HL-60/S4 treated with retinoic acid at 250 ng/mL for 4 days and 3 days (cell line): Measurements from ENCODE around the gene CDPF1.
"Not testable (repeated sequence)": the region's sequence is repeated elsewhere in the genome, so short reads cannot be mapped to it uniquely, and the experiment has no call there.

Experiments used
- in situ Hi-C: fragments of 300-500 bp; cut with MboI; formaldehyde crosslinking; loops from 2 replicates; pipeline ENCODE4 v1.7.0; 2022; ENCODE audit warnings: low sequenced_read_pairs

CDPF1 gene

DNA sequence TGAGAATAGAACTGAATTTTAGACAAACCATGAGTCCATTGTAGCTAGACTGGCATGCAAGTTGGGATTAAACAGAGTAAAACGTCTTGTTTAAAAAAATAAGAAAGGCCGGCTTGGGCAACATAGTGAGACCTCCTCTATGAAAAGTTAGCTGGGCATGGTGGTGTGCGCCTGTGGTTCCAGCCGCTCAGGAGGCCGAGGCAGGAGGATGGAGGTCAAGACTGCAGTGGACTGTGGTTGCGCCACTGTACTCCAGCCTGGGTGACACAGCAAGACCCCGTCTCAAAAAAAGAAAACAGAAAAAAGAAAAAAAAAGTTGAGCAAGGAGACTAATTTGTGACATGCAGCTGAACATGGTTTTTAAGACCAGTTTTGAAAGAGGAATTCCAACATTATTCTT, 23.5 kb downstream of the CDPF1 start:
- in situ Hi-C loops: no loop called here

DNA sequence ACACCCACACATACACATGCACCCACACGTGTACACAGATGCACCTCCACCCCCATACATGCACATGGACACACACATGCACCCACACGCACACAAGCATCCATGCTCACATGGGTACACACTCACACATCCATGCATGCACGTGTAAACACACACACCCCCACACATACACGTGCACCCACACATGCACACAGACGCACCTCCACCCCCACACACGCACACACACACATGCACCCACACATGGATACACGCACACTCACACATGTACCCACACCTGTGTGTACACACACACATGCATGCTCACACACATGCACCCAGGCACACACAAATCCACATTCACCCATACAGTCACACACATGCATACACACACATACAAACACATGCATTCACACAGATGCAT, 24.5 kb downstream of the CDPF1 start:
- in situ Hi-C loops: no loop called here

DNA sequence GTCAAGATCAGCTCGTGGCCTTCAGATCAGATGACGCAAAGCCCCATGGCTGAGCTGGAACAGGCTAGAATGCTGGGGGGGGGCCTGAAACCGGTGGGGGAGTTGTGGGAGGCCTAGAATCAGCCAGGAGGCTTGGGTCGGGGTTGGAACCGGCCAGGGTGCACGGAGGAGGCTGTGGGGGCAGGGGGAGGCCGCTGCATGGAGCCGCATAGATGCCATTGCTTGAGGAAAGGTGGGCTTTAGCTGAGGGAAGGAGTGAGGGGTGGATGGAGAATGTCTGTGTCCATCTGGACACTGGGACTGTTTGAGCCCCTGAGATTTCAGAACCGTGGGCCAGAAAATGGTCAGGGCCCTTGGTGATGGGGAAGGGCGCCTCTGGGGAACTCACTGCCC, 25.2 kb downstream of the CDPF1 start:
- in situ Hi-C loops: no loop called here

DNA sequence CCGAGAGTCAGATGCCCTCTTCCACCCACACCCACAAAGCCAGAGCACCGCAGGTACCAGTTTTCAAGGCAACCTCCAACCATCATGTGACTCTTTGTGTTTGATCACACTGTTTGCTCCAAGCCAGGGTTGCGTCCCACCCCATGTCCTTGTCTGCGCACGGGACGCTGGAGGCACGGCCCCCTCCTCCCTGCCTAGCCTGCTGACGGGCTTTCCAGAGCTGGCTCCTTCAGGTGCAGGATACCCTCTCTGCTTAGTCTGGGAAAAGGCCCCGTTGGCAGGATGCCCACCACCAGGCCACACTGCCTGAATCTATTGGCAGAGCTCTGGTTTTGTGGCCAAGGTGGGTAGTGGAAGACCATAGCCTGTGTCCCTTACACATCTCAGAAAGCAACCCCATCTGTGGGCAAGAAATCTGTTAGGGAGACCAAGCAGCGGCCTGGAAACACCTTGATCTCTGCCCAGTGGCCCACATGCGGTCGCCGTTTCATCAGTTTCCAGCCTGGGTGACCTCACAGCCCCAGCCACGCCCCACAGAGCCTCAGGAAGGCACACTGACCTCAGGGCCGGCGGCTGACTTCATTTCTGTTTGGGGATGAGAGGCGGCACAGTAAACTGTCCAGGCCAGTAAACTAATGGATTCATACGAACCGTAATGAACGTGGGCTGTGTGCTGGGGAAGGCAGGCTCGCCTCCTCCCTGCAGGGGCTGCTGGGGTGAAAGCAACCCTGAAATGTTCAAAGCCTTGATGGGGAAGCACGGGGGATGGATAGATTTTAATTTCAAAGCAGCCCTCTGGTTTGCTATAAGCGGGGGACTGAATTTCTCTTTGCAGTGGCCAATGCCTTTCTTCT, 25.8 kb downstream of the CDPF1 start:
- in situ Hi-C loops: no loop called here

DNA sequence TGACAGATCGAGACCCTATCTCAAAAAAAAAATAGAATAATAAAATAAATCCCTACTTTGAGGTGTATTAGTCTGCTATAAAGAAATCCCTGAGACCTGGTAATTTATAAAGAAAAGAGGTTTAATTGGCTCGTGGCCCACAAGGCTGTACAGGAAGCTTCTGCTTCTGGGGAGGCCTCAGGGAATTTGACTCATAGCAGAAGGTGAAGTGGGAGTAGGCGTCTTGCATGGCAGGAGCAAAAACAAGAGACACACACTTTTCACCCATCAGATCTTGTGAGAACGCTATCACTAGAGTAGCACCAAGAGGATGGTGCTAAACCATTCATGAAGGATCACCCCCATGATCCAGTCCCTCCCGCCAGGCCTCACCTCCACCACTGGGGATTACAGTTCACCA, 29.2 kb downstream of the CDPF1 start:
- in situ Hi-C loops: no loop called here

DNA sequence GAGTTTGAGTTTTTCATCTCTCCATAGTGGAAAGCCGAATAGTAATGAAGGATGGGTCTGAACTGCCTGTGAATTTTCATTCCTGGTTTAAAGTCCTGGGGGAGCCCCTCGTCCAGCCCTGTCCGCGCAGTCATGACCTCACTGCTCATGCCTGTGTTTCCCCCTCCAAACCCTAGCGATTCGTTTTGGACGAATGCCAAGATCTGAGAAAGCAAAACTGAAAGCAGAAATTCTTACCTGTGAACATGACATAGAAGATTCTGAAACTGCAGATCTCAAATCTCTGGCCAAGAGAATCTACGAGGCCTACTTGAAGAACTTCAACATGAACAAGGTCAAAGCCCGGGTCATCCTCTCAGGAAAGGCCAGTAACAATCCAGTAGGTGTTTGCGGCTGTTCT, 30.5 kb downstream of the CDPF1 start:
- in situ Hi-C loops: no loop called here

DNA sequence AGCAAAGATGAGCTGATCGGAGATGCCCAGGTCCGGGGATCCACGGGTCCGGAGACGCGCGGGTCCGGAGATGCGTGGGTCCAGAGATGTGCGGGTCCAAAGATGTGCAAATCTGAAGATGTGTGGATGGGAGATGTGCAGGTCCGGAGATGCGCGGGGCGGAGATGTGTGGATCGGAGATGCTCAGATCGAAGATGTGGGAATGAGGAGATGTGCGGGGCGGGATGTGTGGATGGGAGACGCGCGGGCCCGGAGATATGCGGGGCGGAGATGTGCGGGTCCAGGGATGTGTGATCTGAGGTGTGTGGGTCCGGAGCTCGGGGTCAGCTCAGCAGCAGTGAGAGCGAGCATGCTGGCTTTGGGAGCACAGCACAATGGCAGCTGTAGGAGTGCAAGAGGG, 35.5 kb downstream of the CDPF1 start:
- in situ Hi-C loops: no loop called here

DNA sequence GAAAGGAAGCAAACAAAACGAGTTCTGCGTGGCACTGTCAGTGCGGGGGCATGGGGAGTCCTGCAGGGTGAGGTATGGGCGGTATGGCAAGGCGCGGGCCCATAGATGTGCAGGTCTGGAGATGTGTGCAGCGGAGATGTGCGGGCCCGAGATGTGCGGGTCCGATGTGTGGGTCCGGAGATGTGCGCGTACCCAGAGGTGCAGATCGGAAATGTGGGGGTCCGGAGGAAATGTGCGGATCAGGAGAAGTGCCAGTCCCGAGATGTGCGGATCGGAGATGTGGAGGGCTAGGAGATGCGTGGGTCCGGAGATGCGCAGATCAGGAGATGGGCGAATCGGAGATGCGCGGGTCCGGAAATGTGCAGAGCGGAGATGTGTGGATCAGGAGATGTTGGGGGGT, 35.9 kb downstream of the CDPF1 start:
- in situ Hi-C loops: no loop called here

DNA sequence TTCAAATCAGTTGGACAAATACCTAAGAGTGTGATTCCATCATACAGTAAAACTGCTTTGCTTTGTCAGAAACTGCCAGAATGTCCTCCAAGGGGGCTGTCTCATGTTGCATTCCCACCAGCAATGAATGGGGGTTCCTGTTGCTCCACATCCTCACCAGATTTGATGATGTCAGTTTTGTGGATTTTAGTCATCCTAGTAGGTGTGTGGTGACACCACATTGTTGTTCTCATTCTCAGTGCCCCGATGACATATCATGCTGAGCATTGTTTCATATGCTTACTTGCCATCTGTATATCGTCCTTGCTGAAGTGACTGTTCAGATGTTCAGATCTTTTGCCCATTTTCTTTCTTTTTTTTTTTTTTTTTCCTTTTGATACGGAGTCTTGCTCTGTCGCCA, 37.0 kb downstream of the CDPF1 start:
- in situ Hi-C loops: no loop called here

DNA sequence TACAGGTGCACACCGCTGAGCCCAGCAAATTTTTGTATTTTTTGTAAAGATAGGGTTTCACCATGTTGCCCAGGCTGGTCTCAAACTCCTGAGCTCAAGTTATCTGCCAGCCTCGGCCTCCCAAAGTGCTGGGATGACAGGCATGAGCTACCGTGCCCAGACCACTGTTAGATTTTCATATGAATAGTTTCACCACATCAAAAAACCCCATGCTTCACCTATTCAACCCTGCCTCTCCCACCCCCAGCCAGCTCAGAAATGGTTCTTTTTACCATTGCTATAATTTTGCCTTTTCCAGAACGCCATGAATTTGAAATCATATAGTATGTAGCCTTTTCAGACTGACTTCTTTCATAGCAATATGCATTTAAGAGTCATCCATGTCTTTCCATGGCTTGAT, 37.9 kb downstream of the CDPF1 start:
- in situ Hi-C loops: no loop called here

DNA sequence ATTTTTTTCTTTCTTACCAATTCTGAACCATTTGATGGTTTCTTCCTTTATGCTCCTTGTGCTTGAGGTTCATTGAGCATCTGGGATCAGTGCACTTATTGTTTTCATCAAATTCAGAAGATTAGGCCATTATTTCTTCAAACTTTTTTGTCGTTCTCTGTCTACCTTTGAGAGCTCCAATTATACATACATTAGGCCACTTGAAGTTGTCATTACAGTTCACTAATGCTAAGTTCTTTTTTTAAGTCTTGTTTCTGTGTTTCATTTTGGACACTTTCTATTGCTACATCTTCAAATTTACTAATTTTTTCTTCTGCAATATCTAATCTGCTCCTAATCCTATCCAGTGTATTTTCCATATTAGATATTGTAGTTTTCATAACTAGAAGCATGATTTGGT, 40.8 kb downstream of the CDPF1 start:
- in situ Hi-C loops: no loop called here

DNA sequence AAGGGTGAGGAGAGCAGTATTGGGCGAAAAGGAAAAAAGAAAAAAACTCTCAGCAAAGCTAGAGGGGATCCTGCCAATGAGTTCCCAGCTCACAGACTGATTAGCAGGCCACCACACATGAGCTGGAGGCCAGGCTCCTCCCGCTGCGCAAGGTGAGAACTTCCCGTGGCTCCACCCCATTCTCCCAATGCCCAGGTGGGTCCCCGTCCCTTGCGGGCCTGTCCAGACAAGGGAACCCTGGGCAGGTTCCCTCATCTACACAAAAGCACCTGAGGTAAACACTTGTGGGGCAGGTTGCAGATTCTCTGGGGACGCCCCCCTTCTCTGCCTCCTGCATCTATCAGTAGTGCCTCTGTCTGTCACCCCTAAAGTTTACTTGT, 46.5 kb downstream of the CDPF1 start:
- in situ Hi-C loops: no loop called here

DNA sequence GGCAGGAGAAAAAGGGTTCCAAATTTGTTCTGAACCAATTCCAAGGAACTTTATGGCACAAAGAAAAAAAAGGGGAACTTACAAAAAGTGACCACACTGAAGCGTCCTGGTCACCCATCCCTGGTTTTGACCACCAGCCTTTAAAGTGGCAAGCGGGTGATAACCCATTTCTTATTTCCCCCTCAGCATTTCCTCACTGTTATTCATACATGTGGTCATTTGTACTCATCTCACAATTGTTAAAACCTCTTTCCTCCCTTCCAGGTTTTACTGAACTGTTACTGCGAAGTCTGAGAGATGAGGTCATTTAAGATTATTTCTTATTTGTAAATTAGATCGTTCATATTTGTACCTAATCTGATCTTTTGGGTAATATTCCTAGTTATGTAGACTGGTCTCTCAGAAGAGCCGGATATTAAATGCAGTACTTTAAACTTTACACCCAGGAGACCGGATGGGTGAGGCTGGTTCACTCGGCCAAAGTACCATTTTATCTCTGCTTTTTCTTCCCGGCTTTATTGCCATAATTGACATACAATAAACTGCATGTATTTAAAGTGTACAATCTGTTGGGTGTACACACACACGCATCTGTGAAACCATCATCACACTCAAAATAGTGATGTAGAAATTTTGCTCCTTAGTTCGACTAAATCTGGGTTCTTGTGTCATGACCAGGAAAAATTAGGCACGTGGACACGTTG, 47.0 kb downstream of the CDPF1 start:
- in situ Hi-C loops: no loop called here

DNA sequence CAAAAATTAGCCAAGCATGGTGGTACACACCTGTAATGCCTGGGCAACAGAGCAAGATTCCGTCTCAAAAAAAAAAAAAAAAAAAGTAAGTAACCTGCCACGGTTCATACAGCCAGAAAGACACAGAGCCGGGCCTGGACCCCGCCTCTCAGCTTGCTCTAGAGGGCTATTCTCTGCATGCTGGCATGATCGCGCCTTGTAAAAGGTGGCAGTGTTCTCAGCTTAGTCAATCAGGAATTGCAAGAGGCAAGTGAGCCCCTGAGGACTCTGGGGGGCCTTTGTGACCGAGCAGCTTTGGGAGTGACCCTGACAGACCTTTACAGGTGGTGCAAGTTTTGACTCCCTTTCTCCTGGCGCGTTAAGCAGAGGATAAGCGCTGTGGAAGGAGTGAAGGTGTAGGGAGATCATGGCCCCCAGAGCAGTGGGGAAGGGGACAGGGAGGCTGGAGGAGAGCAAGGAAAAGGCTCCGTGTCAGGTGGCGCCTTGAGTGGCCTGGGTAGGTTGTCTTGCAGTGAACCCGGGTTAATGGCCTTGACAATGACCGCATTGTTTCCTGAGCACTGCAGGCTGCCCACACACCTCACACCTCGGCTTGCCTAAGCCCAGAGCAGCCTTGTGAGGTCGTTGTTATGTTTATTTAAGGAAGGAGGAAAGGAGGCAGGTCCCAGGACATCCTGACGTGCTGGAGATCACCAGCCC, 48.9 kb downstream of the CDPF1 start:
- in situ Hi-C loops: no loop called here

DNA sequence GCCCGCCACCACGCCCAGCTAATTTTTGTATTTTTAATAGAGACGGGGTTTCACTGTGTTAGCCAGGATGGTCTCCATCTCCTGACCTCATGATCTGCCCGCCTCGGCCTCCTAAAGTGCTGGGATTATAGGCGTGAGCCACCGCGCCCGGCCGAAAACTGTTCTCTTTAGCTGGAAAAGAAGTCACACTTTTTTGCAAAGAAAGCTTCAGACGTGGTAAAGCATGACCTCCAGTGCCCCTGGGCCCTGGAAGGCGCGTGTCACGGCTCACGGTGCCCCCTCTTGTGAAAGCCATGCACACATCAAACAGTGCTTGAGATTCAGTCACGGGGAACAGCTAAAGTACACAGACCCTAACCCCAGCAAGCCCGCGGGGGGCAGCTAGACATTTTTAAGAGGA, 51.3 kb downstream of the CDPF1 start:
- in situ Hi-C loops: not testable (repeated sequence)

DNA sequence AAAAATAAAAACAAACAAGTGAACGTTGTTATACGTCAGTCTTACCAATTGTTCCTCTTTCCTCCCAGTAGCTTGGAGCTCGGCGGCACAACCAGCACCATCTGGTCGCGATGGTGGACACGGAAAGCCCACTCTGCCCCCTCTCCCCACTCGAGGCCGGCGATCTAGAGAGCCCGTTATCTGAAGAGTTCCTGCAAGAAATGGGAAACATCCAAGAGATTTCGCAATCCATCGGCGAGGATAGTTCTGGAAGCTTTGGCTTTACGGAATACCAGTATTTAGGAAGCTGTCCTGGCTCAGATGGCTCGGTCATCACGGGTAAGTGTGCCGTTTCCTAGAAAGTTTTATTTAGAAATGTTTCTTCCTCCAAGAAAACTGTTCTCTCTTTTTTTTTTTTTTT, 51.8 kb downstream of the CDPF1 start:
- in situ Hi-C loops: no loop called here

DNA sequence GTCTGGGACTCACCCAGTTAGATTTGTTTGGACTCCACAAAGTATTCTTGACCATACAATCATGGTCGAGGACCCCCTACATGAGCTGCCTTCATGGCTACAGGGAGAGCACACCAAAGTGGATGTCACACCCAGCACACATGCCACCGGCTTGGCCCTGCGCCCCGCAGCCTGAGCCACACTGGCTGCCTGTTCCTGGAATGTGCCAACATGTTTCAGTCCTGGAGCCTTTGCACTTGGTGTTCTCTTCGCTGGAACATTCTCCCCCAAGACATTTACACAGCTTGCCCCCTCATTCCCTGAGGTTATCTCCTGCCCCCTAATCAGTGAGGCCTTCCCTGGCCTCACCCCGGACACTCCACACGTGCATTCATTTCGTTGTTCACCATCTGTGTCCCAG, 53.8 kb downstream of the CDPF1 start:
- in situ Hi-C loops: no loop called here

DNA sequence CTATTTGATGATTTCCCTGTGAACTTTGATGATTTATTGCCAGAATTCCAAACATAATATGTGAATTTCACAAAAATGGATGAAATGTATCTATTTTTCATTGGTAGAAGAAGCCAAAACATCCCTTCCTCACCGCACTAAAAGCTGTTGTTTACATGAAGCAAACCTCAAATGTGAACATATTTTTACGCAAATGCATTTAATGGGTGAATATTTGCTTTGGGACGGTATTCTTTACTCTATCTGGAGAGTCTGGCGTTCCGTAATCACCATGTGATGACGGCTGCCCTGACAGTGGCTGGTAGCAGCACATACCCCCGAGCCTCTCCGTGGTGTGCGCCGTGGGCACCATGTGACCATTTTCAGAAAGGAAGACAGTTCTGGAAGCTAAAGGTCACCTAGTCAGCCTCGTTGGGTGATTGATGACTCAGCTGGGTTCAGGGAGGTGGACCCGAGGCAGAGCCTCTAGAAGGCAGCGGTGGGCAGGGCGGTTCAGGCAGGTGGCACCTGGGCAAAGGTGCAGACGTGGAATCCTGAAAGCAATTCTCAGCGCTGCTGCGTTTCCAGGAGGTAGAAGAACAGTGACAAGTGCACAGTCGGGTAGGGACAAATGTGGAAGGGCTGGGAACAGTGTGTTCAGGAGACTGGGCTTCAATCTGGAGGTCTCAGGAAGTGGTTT, 54.5 kb downstream of the CDPF1 start:
- in situ Hi-C loops: no loop called here
